ENCODE data around the gene TASP1.

The TASP1 gene

DNA sequence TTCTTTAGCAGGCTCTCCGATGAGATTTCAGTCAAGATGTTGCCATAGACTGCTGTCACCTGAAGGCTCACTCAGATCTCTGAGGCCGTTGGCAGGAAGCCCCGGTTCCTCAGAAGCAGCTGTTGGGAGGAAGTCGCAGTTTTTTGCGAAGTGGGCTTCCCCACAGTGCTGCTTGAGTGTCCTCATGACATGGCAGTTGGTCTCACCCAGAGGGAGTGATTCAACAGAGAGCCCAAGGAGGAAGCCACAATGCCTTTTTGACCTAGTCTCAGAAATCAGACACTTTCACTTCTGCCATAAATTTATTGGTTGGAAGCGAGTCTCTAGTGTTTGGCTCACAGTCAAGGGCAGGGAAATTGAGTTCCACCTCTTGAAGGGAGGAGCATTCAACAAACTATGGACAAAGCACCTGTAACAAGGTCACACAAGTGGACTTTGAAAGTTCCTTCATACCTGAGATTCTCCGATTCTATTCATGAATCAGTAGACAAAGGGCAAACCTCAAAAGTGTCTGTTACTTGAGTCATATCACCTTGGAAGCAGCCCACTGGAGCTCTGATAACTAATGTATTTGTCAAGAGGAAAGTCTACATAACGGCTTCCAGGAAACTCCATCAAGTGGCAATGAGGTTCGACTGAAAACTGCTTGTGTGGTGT, 208.3 kb downstream of the TASP1 start:
- no peak for DNase-seq

GRCh38 chr20:13428684-13429083, 210.0 kb downstream of the TASP1 start:
- DNase-seq, result no peak

DNA sequence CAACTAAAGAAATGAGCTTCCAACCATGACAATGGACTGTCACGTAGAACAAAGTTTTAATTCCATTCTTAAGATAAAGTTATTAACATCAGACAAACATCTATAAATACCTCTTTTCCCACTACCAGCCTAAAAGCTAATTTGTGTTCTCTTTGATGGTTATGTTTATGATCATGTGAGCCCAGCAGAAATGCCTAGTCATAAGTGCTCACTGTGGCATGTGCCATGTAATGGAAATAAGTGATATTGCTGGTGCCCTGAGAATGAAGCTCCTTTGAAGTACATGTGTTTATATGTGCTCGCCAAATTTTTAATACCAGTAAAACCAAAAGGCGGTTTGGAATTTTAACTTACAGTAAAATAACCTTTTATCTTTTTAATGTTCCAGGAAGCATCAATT, 211.9 kb downstream of the TASP1 start:
- no peak for DNase-seq

DNA sequence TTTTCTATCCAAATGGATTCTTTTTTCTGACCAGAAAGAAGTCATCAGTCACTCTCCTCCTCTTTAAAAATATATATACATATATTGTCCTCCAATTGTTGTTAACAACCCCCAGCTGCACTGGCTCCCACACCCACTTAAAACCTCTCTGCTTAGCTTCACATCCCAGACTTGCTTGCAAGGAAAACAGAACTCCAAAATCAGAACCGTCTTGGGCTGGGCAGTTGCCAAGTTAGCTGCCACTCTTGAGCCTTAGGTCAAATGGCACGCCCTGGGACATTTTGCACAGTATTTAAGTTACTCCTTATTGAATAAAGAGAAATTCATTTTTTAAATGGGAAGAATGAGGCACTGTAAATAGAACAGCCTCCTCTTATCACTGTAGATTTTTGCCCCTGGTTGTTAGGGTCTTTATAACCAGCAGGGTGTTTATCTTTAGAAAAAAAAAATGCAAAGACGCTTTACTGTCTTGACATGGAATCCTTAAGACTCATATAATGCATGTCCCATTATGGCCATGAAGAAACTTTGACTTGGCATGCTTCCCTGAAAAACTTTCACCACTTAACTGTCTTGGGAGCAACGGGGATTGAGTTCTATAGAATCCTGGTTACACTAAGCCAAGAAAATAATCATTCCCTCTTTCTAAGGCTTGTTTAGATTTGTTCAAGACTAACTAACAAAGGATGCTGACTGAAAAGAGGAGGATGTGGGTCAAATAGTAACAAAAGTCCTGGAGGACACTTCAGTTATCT, 213.2 kb downstream of the TASP1 start:
- no peak for DNase-seq

- DNase-seq, result no peak
These were observed 214.4 kb downstream of the TASP1 start for GRCh38 chr20:13424174-13424833.

GRCh38 chr20:13423472-13424173, 215.1 kb downstream of the TASP1 start:
- no peak for DNase-seq

GRCh38 chr20:13422637-13423036, 216.1 kb downstream of the TASP1 start:
- DNase-seq, result no peak

GRCh38 chr20:13420625-13421024, 218.1 kb downstream of the TASP1 start:
- no peak for DNase-seq

- DNase-seq, result no peak
These were observed 219.3 kb downstream of the TASP1 start for GRCh38 chr20:13419477-13419876.

- DNase-seq, result no peak
These were observed 220.2 kb downstream of the TASP1 start for GRCh38 chr20:13418263-13419229.

DNA sequence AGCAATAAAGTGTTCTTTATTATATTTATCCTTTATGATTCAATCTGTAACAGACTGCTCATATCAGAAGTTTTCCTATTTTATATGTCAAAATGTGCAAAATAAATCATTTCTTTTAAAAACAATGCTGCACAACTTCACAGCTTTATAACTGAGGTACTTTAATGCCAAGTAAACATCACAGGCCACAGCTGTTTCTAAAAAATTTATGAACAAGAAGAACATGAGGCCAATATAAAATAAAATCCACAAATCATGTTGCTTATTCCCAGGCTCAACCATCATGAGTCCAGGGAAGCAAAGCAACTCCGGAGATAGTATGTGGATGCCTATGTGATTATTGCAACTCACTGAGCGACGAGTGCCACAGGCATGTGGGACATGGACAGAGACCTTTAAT, 222.2 kb downstream of the TASP1 start:
- DNase-seq, result no peak

GRCh38 chr20:13412806-13413445, 225.8 kb downstream of the TASP1 start:
- DNase-seq, result no peak

DNA sequence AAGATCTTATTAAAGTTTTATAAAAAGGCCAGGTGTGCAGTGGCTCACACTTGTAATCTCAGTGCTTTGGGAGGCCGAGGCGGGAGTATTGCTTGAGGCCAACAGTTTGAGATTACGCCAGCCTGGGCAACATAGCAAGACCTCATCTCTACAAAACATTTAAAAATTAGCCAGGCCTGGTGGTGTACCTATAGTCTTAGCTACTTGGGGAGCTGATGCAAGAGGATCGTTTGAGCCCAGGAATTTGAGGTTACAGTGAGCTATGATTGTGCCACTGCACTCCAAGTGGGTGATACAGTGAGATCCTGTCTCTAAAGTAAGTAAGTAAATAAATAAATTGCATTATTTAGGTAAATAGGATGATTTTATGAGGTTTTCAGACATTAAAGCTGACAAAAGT, 234.4 kb downstream of the TASP1 start:
- DNase-seq, result no peak

DNA sequence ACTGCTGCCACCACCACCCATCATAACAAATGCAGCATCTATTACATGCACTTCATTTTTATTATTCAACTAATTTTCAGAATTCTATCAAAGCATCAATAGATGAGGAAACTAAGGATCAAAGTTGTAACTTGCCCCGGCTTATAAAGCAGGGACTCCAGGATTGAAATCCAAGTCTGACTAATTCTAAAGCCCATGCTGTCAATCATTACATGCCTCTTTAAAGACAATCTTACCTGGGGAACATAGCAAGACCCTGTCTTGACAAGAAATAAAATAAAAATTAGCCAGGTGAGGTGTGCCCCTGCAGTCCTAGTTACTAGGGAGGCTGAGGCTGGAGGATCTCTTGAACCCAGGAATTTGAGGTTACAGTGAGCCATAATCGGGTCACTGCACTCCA, 235.3 kb downstream of the TASP1 start:
- no peak for DNase-seq

DNA sequence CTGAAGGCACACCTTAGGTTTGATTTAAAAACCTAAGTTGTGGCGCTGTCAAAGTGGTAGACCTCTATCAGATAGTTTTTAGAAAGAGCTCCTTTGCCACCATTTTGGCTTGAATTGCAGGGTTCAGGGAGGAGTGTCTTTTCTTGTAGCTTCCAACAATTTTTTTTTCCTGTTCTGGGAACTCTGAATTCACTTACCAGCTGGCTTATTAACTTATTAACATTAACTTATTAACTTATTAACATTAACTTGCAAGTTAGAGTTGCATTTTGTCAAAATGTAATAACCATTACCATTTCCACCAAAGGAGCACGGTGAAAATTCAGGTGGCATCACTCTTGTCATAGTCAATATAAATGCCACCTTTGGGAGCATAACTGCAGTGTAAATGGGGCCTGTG, 235.7 kb downstream of the TASP1 start:
- DNase-seq, result no peak

DNA sequence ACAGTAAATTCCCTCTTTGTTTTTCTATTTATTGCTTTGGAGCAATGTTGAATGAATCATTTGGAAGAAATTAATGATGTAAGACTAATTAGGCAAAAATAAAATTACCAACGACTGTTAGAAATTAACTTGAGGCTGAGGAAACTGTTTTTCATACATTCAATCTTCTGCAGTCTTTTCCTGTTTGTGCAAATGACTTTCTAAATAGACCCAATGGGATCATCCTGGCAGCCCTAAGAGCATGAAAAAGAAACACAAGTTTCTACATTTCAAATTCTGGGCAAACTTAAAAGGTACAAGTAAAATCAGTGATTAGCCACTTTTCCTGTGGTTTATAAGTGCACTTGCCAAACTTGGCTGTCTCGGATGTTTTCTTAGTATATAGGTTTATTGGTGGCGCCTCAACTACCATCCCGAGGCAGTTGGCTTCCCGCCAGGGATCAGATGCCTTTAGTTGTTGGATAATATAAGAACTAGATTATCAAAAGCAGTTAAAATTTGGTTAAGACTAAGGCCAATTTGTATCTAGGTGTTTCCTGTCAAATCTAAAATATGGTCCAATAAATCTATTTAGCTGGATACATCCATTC, 236.5 kb downstream of the TASP1 start:
- DNase-seq, result no peak

DNA sequence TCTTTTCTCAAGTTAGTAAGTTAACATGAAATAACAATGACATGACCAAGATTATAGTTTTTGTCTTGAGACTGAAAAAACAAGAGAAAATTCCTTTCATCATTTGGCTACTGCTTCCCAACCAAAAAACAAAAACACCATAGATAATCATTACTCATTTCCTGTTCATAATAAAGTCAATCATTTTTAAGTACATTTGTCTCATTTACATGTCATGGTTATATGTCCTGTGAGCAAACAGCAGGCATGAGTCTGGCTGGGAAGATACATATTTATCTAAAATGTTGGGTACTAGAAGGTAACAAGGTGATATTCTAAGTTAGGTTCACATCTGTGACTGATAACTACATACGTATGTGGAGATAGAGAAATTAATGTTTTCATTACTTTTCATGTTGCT, 237.1 kb downstream of the TASP1 start:
- no peak for DNase-seq

- DNase-seq, result no peak
These were observed 238.3 kb downstream of the TASP1 start for GRCh38 chr20:13400453-13400852.

GRCh38 chr20:13397300-13397724, 241.4 kb downstream of the TASP1 start:
- DNase-seq, result no peak

DNA sequence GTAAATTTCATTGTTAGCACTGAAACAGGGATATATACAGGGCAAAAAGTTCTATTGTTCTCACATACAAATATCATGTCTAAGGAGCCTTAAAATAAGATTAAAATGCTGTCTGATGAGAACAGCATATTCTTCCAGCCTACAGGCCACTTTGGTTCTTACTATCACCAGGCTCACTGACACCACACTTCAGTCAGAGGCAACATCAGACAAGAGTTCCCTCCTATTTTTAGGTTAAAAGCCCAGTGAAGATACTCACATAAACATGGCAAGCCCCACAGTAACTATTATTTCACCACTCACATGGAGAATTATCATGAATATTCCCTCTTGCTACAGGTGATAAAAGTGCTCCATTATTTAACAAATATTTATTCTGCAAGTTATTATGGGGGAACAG, 241.9 kb downstream of the TASP1 start:
- no peak for DNase-seq

DNA sequence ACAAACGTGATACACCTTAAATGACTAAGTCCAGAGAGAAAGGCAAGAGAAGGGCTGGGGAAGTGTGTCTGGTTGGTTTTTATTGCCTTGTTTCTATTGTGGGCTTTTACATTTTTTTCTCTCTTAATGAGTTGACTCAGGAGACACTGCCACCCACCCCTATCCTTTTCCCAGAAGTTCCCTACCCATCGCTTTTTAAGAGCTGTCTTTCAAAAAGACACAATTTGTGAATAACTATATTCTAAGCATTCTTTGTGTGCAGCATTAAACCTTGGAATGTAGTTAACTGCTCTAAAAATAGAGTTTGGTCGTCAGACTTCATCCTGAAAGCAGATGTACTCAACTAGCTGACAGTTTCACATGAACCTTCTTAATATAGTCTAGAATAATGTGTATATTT, 242.7 kb downstream of the TASP1 start:
- no peak for DNase-seq
